ENCODE measurements around the gene CEP57L1. TPM values are rescaled to one million over a fixed set of nuclear protein-coding genes. Genes with fewer than 3 reads are reported as not detected.

The CEP57L1 gene
- total and polyA plus RNA-seq, 2 experiments from 2014 or later = 17.1 to 20.2 TPM

- no peak for TF ChIP-seq ZNF462 (CRISPR knock-in tag; IDR thresholded peaks at IDR 0.05)
- no peak for TF ChIP-seq POLR2AphosphoS5 (IDR thresholded peaks at IDR 0.05; ENCODE audit: low read depth)
- no peak for TF ChIP-seq ZNF114 (CRISPR knock-in tag; IDR thresholded peaks at IDR 0.05)
Observed at GRCh38 chr6:109081026-109081425, 14.3 kb upstream of the CEP57L1 start (continued).

GRCh38 chr6:109081516-109082187 is 13.7 kb upstream of the CEP57L1 start:
- no peaks in the 10 kb centered on the region for H3K9me3 Mint-ChIP-seq
- H3K27me3 Mint-ChIP-seq (ENCODE audit: insufficient read depth, low read depth, poor library complexity) = peaks cover 1% of the 10 kb centered on the region
- Histone ChIP-seq H2AFZ (no peak overlapping the region), H3K27ac (ENCODE audit: low read depth) (no peak overlapping the region), H4K20me1 (replicated peaks; ENCODE audit: insufficient read depth) (no peaks in the 10 kb centered on the region), H3K4me1 (ENCODE audit: insufficient read depth) (no peaks in the 10 kb centered on the region; the same call in 1 of the 2 replicates), H3K36me3 (ENCODE audit: insufficient read depth) (no peaks in the 10 kb centered on the region), H3K27me3 (ENCODE audit: insufficient read depth) (no peaks in the 10 kb centered on the region), H3K9me2 (ENCODE audit: insufficient read depth) (no peaks in the 10 kb centered on the region), H3K79me2 (replicated peaks; ENCODE audit: insufficient read depth) (no peaks in the 10 kb centered on the region), H3K4me2 (no peak overlapping the region), H3F3A (replicated peaks; ENCODE audit: low read depth) (no peaks in the 10 kb centered on the region), H3K4me3 (no peak overlapping the region)
- H3K36me3 Mint-ChIP-seq (ENCODE audit: low read depth) = no peaks in the 10 kb centered on the region
- no peak overlapping the region for H3K4me3 Mint-ChIP-seq
- no peak overlapping the region for H3K27ac Mint-ChIP-seq
- no peak for ATAC-seq
- no peaks in the 10 kb centered on the region; the same call in 2 of the 3 replicates for H3K4me1 Mint-ChIP-seq
- no peak for DNase-seq (ENCODE audit: low spot score)
- TF ChIP-seq JUNB (IDR thresholded peaks at IDR 0.05; ENCODE audit: unreplicated experiment) (no peak), ZNF462 (CRISPR knock-in tag; IDR thresholded peaks at IDR 0.05) (no peak), POLR2AphosphoS5 (IDR thresholded peaks at IDR 0.05; ENCODE audit: low read depth) (no peak), EZH2phosphoT487 (IDR thresholded peaks at IDR 0.05; ENCODE audit: unreplicated experiment) (no peak)

All from GM23338 (cell line).